HepG2 (cell line): ENCODE data around the gene UAP1L1. TPM values are rescaled to one million over a fixed set of nuclear protein-coding genes. Genes with fewer than 3 reads are reported as not detected.

Experiments
- AGO1 ChIP-seq: fragments of 200-400 bp; formaldehyde crosslinking; IDR thresholded peaks from 2 replicates; pipeline ENCODE4 v1.6.1; 2017; ENCODE audit warnings: mild to moderate bottlenecking, low read depth, low read length, moderate library complexity; ENCODE audit not compliant: poor library complexity, severe bottlenecking
- E2F1 ChIP-seq: sonication (generic); formaldehyde crosslinking; IDR thresholded peaks from 2 replicates; pipeline ENCODE4 v1.5.0; 2020; ENCODE audit warnings: missing genetic modification reagents
- FOXA1 ChIP-seq, 2 experiments: fragments of 450-650 bp in 1 of 2; sonication (generic) in 1 of 2; formaldehyde crosslinking in 1 of 2; IDR thresholded peaks; 2 replicates each; pipeline versions ENCODE4 v1.4.0 to v1.6.1; 2016 to 2020; ENCODE audit warnings: missing genetic modification reagents in 1 of 2
- GLI4 ChIP-seq: sonication (generic); formaldehyde crosslinking; IDR thresholded peaks from 2 replicates; pipeline ENCODE4 v1.5.1; 2020; ENCODE audit warnings: missing genetic modification reagents, mild to moderate bottlenecking, moderate library complexity, borderline replicate concordance
- HDAC1 ChIP-seq: sonication (generic); formaldehyde crosslinking; IDR thresholded peaks from 2 replicates; pipeline ENCODE4 v1.5.1; 2020; ENCODE audit warnings: mild to moderate bottlenecking, missing genetic modification reagents
- JUN ChIP-seq: sonication (generic); formaldehyde crosslinking; IDR thresholded peaks from 2 replicates; pipeline ENCODE4 v1.4.0; 2020; ENCODE audit warnings: mild to moderate bottlenecking, missing genetic modification reagents
- LCORL ChIP-seq, 2 experiments: fragments of 450-650 bp in 1 of 2; sonication (generic) in 1 of 2; formaldehyde crosslinking in 1 of 2; IDR thresholded peaks; 2 replicates each; pipeline versions ENCODE4 v1.5.0 to v1.6.1; 2017 to 2020; ENCODE audit warnings: antibody characterized with exemption in 1 of 2, missing genetic modification reagents in 1 of 2
- MATR3 ChIP-seq: sonication (generic); formaldehyde crosslinking; IDR thresholded peaks from 2 replicates; pipeline ENCODE4 v1.4.0; 2020; ENCODE audit warnings: missing genetic modification reagents
- MYC ChIP-seq: sonication (generic); formaldehyde crosslinking; IDR thresholded peaks from 2 replicates; pipeline ENCODE4 v1.9.0; 2021; ENCODE audit warnings: missing genetic modification reagents, borderline replicate concordance
- NFE2 ChIP-seq: sonication (generic); formaldehyde crosslinking; IDR thresholded peaks from 2 replicates; pipeline ENCODE4 v1.4.0; 2020; ENCODE audit warnings: missing genetic modification reagents
- NFIC ChIP-seq: IDR thresholded peaks from 2 replicates; pipeline ENCODE4 v1.6.1; 2012; ENCODE audit warnings: mild to moderate bottlenecking, low read length, inconsistent platforms
- SATB2 ChIP-seq: sonication (generic); formaldehyde crosslinking; IDR thresholded peaks from 2 replicates; pipeline ENCODE4 v1.5.0; 2020; ENCODE audit warnings: missing genetic modification reagents
- STAT5B ChIP-seq: sonication (generic); formaldehyde crosslinking; IDR thresholded peaks from 2 replicates; pipeline ENCODE4 v1.4.0; 2020; ENCODE audit warnings: missing genetic modification reagents
- XRCC5 ChIP-seq: fragments of 200-400 bp; formaldehyde crosslinking; optimal IDR thresholded peaks from 2 replicates; pipeline ENCODE3; 2017; ENCODE audit warnings: mild to moderate bottlenecking, low read length
- ZBTB7A ChIP-seq: sonication (generic); formaldehyde crosslinking; IDR thresholded peaks from 2 replicates; pipeline ENCODE4 v1.8.0; 2022; ENCODE audit warnings: mild to moderate bottlenecking, missing genetic modification reagents
- ZHX1 ChIP-seq: sonication (generic); formaldehyde crosslinking; IDR thresholded peaks from 2 replicates; pipeline ENCODE4 v1.8.1; 2022; ENCODE audit warnings: low read depth, mild to moderate bottlenecking, missing genetic modification reagents
- ZNF10 ChIP-seq: sonication (generic); formaldehyde crosslinking; IDR thresholded peaks from 2 replicates; pipeline ENCODE4 v1.4.0; 2020; ENCODE audit warnings: mild to moderate bottlenecking, low read depth, missing genetic modification reagents, borderline replicate concordance
- ZNF333 ChIP-seq: sonication (generic); formaldehyde crosslinking; IDR thresholded peaks from 2 replicates; pipeline ENCODE4 v1.4.0; 2020; ENCODE audit warnings: mild to moderate bottlenecking, missing genetic modification reagents, borderline replicate concordance
- ZNF558 ChIP-seq: sonication (generic); formaldehyde crosslinking; IDR thresholded peaks from 2 replicates; pipeline ENCODE4 v1.9.0; 2022; ENCODE audit warnings: mild to moderate bottlenecking, missing genetic modification reagents, borderline replicate concordance
- polyA plus RNA-seq, 8 experiments: library from polyadenylated mRNA; depleted of rRNA in 3 of 8; stranded (reverse) in 7 of 8; unstranded in 1 of 8; fragments of >200 nt; fragmentation: Illumina TruSeq in 4 of 8; extraction: Trizol in 4 of 8; gene quantifications; 2 replicates each; pipeline versions ENCODE4 v1.2.1 to v1.2.3, GENCODE V29; 2011 to 2016; ENCODE audit warnings: low read depth in 4 of 8, missing spikeins in 1 of 8, mixed read lengths in 1 of 8; ENCODE audit not compliant: insufficient read depth in 1 of 8
- total RNA-seq, 5 experiments: library from RNA; depleted of rRNA; stranded (reverse); fragments of >200 nt; fragmentation: Illumina TruSeq; extraction: Trizol; gene quantifications; 2 replicates each; pipeline ENCODE4 v1.2.3, GENCODE V29; 2016; ENCODE audit warnings: low read depth in 1 of 5
- TF ChIP-seq, protein P1 (sequence below): sonication (generic); formaldehyde crosslinking; IDR thresholded peaks from 2 replicates; pipeline ENCODE4 v1.4.0; 2020; ENCODE audit warnings: mild to moderate bottlenecking, low read depth, missing genetic modification reagents
- TF ChIP-seq, protein P2 (sequence below): sonication (generic); formaldehyde crosslinking; IDR thresholded peaks from 2 replicates; pipeline ENCODE4 v1.4.0; 2020; ENCODE audit warnings: missing genetic modification reagents

UAP1L1 gene
- total and polyA plus RNA-seq, 2 of the 13 experiments (the other 11 are each of a cell fraction or from before 2014, with no cell fraction given) = 5.4 to 6.4 TPM

DNA sequence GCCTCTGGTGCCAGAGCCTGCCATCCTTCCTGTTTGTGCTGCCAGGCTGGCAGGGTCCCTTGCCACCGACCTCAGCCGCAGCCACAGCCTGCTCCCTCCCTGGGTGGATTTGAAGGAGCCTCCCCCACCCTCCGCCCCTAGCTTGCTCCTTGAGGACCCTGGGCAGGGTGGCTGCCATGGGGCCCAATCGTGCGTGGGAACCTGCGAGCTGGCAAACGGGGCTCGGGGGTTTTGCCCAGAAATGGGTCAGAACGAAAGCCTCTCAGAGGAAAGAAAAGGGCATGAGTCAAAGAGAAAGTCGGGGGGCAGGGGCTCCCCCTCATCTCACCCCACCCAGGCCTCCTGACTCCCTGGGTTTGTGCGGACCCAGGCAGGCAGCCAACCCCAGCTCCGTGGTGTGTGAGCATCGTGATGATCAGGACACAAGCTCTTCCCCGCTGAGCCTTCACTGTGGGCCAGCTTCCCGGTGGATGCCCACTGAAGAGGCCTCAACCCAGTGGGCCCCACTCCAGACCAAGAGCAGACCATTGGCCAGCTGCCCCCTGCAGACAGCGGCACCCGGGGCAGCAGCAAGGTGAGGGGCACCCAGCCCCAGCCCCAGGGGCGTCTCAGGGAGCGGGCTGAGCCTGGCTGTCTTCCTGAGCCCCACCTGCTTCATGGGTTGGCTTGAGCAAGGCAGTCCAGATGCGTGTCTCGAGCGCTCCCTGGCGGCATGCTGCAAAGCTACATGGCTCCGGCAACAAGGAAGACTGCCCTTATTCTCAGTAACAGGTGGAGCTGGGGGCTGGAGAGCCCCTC lies 42.4 kb upstream of the UAP1L1 start (continued):
- TF ChIP-seq, protein P1, sequence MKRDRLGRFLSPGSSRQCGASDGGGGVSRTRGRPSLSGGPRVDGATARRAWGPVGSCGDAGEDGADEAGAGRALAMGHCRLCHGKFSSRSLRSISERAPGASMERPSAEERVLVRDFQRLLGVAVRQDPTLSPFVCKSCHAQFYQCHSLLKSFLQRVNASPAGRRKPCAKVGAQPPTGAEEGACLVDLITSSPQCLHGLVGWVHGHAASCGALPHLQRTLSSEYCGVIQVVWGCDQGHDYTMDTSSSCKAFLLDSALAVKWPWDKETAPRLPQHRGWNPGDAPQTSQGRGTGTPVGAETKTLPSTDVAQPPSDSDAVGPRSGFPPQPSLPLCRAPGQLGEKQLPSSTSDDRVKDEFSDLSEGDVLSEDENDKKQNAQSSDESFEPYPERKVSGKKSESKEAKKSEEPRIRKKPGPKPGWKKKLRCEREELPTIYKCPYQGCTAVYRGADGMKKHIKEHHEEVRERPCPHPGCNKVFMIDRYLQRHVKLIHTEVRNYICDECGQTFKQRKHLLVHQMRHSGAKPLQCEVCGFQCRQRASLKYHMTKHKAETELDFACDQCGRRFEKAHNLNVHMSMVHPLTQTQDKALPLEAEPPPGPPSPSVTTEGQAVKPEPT = 0 out of 2 replicates have a peak, but pooled peaks have one; percentile 40
- TF ChIP-seq MATR3 (CRISPR knock-in tag) = no peak
- TF ChIP-seq LCORL (IDR thresholded peaks at IDR 0.05) = no peak
- TF ChIP-seq LCORL (CRISPR knock-in tag; IDR thresholded peaks at IDR 0.05) = 0 out of 2 replicates have a peak, but pooled peaks have one; percentile 45
- no peak for TF ChIP-seq NFE2 (CRISPR knock-in tag)
- peak; percentile 84 for TF ChIP-seq XRCC5
- TF ChIP-seq ZNF10 (CRISPR knock-in tag) = no peak
- TF ChIP-seq, protein P2, sequence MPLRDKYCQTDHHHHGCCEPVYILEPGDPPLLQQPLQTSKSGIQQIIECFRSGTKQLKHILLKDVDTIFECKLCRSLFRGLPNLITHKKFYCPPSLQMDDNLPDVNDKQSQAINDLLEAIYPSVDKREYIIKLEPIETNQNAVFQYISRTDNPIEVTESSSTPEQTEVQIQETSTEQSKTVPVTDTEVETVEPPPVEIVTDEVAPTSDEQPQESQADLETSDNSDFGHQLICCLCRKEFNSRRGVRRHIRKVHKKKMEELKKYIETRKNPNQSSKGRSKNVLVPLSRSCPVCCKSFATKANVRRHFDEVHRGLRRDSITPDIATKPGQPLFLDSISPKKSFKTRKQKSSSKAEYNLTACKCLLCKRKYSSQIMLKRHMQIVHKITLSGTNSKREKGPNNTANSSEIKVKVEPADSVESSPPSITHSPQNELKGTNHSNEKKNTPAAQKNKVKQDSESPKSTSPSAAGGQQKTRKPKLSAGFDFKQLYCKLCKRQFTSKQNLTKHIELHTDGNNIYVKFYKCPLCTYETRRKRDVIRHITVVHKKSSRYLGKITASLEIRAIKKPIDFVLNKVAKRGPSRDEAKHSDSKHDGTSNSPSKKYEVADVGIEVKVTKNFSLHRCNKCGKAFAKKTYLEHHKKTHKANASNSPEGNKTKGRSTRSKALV (CRISPR knock-in tag) = 0 out of 2 replicates have a peak, but pooled peaks have one; percentile 48
- TF ChIP-seq SATB2 (CRISPR knock-in tag) = no peak
- no peak for TF ChIP-seq JUN (CRISPR knock-in tag)
- TF ChIP-seq HDAC1 (CRISPR knock-in tag) = no peak
- TF ChIP-seq ZHX1 (CRISPR knock-in tag) = no peak
- TF ChIP-seq MYC (CRISPR knock-in tag) = peak; percentile 29; the same call in 1 of the 2 replicates
- TF ChIP-seq GLI4 (CRISPR knock-in tag) = 0 out of 2 replicates have a peak, but pooled peaks have one; percentile 42
- TF ChIP-seq AGO1 = peak; percentile 18
- no peak for TF ChIP-seq ZNF558 (CRISPR knock-in tag)
- no peak for TF ChIP-seq E2F1 (CRISPR knock-in tag)
- TF ChIP-seq FOXA1 (IDR thresholded peaks at IDR 0.05) = no peak
- peak; percentile 17; the same call in 1 of the 2 replicates for TF ChIP-seq FOXA1 (CRISPR knock-in tag; IDR thresholded peaks at IDR 0.05)
- TF ChIP-seq NFIC = no peak
- TF ChIP-seq STAT5B (CRISPR knock-in tag) = no peak
- no peak for TF ChIP-seq ZBTB7A
- TF ChIP-seq ZNF333 = no peak
